ENCODE data around the gene SLC9A9.

SLC9A9 gene

GRCh38 chr3:143814443-143814889, 33.8 kb downstream of the SLC9A9 start:
- ATAC-seq, result no peak
- TF ChIP-seq CSRNP3 (CRISPR knock-in tag; IDR thresholded peaks at IDR 0.05) (no peak), PATZ1 (CRISPR knock-in tag; IDR thresholded peaks at IDR 0.05; ENCODE audit: borderline replicate concordance) (no peak)

- ATAC-seq, result no peak
- TF ChIP-seq BACH2 (CRISPR knock-in tag; IDR thresholded peaks at IDR 0.05; ENCODE audit: borderline replicate concordance) (no peak), PATZ1 (CRISPR knock-in tag; IDR thresholded peaks at IDR 0.05; ENCODE audit: borderline replicate concordance) (no peak), TSHZ2 (CRISPR knock-in tag; IDR thresholded peaks at IDR 0.05) (no peak), ZC3H10 (CRISPR knock-in tag; IDR thresholded peaks at IDR 0.05) (no peak), CREB5 (CRISPR knock-in tag; IDR thresholded peaks at IDR 0.05; ENCODE audit: low read depth) (no peak), ISL1 (CRISPR knock-in tag; IDR thresholded peaks at IDR 0.05) (no peak), RARB (CRISPR knock-in tag; IDR thresholded peaks at IDR 0.05) (no peak), ZNF70 (CRISPR knock-in tag; IDR thresholded peaks at IDR 0.05) (no peak), GLIS3 (CRISPR knock-in tag; IDR thresholded peaks at IDR 0.05) (no peak), OSR1 (CRISPR knock-in tag; IDR thresholded peaks at IDR 0.05) (no peak), ARNTL (CRISPR knock-in tag; IDR thresholded peaks at IDR 0.05; ENCODE audit: borderline replicate concordance, low read depth) (no peak), TOX (CRISPR knock-in tag; IDR thresholded peaks at IDR 0.05; ENCODE audit: borderline replicate concordance) (no peak), SNAI2 (CRISPR knock-in tag; IDR thresholded peaks at IDR 0.05) (no peak), ZNF8 (CRISPR knock-in tag; IDR thresholded peaks at IDR 0.05) (no peak), CSDC2 (CRISPR knock-in tag; IDR thresholded peaks at IDR 0.05) (no peak), ZNF565 (CRISPR knock-in tag; conservative IDR thresholded peaks at IDR 0.05; ENCODE audit: low read depth) (no peak), ESRRG (CRISPR knock-in tag; IDR thresholded peaks at IDR 0.05) (no peak), CSRNP3 (CRISPR knock-in tag; IDR thresholded peaks at IDR 0.05) (no peak), POU6F1 (CRISPR knock-in tag; IDR thresholded peaks at IDR 0.05; ENCODE audit: borderline replicate concordance, low read depth) (no peak), PPARA (CRISPR knock-in tag; IDR thresholded peaks at IDR 0.05; ENCODE audit: borderline replicate concordance) (no peak)
Observed at GRCh38 chr3:143812481-143812880, 35.8 kb downstream of the SLC9A9 start.
